ENCODE data around the gene RASA3.

Gene RASA3

DNA sequence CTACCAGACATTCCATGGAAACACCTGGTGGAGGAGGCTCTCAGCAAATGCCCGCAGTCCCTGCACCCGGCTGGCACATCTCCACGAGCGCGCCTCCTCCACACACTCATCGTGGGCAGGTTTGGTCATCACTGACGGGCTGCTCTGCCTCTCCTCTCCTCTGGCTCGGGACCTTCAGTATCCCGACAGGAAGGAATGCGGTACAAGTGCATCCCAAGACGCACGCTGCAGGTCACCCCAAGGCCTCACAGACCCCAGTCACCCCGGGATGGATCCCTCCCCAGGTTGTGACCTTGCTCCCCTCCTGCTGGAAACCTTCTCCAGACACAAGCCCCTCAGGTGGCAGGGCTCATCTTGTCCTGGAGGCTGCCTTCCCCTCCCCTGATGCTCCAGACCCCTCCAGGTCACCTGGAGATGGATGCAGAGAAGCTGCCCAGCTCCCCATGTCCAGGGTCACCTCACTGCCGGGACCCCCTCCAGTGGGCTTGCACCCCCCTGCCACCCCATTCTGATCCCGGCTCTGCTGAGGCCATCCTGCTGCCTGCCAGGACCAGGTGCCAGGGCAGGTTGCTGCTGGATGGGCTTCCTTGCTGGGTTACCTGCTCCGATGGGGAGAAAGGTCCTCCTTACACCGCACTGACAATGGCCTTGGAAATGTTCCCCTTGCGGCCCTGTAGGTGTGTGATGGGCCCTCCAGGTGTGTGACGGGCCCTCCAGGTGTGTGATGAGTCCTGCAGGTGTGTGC, 188.4 kb downstream of the RASA3 start:
- no peak for TF ChIP-seq CTCF (IDR thresholded peaks at IDR 0.05; ENCODE audit: low read depth, low read length, missing control alignments)
- no peak overlapping the region for H3K4me3 ChIP-seq (ENCODE audit: low read depth, low read length)
- DNase-seq (ENCODE audit: low read depth): no peak

GRCh38 chr13:113942591-113943103, 189.8 kb downstream of the RASA3 start:
- no peak for DNase-seq (ENCODE audit: low read depth)
- no peak for TF ChIP-seq CTCF (IDR thresholded peaks at IDR 0.05; ENCODE audit: low read depth, low read length, missing control alignments)
- H3K4me3 ChIP-seq (ENCODE audit: low read depth, low read length): no peak overlapping the region

DNA sequence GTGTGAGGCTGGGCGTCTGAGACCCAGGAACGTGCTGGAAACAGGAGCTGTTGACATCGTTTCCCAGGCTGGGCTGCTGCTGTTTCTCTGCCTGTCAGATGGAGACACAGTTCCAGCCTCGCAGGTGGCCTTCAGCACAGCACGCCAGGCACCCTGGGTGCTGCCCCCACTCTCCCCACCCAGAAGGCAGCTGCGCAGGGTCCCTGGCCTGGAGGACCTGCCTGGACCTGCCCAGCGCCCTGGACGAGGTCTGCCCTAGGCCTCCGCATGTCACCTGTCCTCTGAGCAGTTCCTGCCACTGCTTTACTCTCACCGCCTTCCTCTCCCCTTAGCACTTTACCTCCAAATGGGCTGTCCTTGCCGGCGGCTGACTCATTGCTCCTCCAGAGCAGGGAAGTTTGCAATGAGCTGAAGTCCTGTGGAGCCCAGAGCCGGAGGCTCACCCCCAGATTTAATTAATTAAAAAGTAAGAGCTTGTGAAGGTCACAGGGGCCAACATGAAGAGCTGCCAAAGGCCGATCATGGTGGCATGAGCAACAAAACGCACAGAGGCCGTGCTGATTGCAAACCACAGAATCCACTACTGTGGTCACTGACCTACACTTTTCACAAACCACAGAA, 190.7 kb downstream of the RASA3 start:
- TF ChIP-seq CTCF (IDR thresholded peaks at IDR 0.05; ENCODE audit: low read depth, low read length, missing control alignments): no peak
- H3K4me3 ChIP-seq (ENCODE audit: low read depth, low read length): no peak overlapping the region
- DNase-seq (ENCODE audit: low read depth): no peak

- TF ChIP-seq CTCF (IDR thresholded peaks at IDR 0.05; ENCODE audit: low read depth, low read length, missing control alignments): no peak
- H3K4me3 ChIP-seq (ENCODE audit: low read depth, low read length): no peak overlapping the region
These were observed 192.5 kb downstream of the RASA3 start for GRCh38 chr13:113939944-113940297.

GRCh38 chr13:113939129-113939943, 193.1 kb downstream of the RASA3 start:
- DNase-seq (ENCODE audit: low read depth): no peak
- H3K4me3 ChIP-seq (ENCODE audit: low read depth, low read length): no peak overlapping the region
- no peak for TF ChIP-seq CTCF (IDR thresholded peaks at IDR 0.05; ENCODE audit: low read depth, low read length, missing control alignments)

More at GRCh38 chr13:113939944-113940297, 192.5 kb downstream of the RASA3 start:
- DNase-seq (ENCODE audit: low read depth): no peak

DNA sequence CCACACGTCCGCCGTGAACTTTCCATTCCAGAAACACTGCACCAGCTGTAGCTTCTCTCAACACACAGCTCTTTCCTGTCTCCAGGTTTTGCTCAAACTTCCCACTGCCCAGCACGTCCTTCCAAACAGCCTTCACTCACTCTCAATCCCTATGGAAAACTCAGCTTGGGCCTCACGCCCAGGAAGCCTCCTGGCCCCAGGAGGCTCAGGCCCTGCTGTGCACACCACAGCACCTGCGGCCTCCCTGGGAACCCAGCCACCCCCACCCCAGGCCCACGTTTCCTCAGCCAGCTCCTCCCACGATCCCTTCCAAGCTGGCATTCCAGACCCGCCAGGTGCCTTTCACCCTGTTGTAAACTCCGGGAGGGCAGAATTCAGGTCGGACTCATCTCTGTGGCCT, 193.7 kb downstream of the RASA3 start:
- DNase-seq (ENCODE audit: low read depth): no peak
- H3K4me3 ChIP-seq (ENCODE audit: low read depth, low read length): no peak overlapping the region
- no peak for TF ChIP-seq CTCF (IDR thresholded peaks at IDR 0.05; ENCODE audit: low read depth, low read length, missing control alignments)
